ENCODE results near the gene WFDC10B.

DNA sequence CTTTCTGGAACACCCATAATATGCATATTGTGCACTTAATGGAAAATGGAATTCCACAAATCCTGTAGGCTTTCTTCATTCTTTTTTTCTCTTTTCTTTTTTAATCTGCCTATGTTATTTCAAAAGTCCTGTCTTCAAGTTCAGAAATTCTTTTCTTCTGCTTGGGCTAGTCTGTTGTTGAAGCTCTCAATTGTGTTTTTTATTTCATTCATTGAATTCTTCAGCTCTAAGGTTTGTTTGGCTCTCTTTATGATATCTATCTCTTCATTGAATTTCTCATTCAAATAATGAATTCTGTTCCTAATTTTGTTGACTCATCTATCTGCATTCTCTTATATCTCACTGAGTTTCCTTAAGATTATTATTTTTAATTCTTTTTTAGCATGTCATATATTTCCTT lies 27.4 kb upstream of the WFDC10B start:
- no peak for TF ChIP-seq EZH2 (IDR thresholded peaks at IDR 0.05; ENCODE audit: insufficient read depth, poor library complexity, severe bottlenecking)
- no peak for TF ChIP-seq EZH2phosphoT487 (IDR thresholded peaks at IDR 0.05; ENCODE audit: insufficient read depth, low read depth)
